Small intestine (tissue), 7 donors: ENCODE measurements around the gene NLK. TPM values are rescaled to one million over a fixed set of nuclear protein-coding genes. Genes with fewer than 3 reads are reported as not detected.
"Not testable (repeated sequence)": the region's sequence is repeated elsewhere in the genome, so short reads cannot be mapped to it uniquely, and the experiment has no call there.

Source experiments
- DNase-seq, 2 donors: peaks; one replicate each; pipeline versions ENCODE4 v3.0.0 to v3.0.0-alpha.2; 2013
- FAIRE-seq: peaks from 2 replicates; lab custom pipeline; 2012; peaks lifted over from hg19 to GRCh38; lab: Jason Lieb, UNC
- H3K27ac ChIP-seq, 3 donors: one replicate each; pipeline ENCODE4 v1.5.1; 2013; ENCODE audit warnings: low read length in 2 of 3, mild to moderate bottlenecking in 2 of 3, control low read depth in 1 of 3, inconsistent platforms in 1 of 3, low read depth in 1 of 3, moderate library complexity in 1 of 3
- H3K27me3 ChIP-seq, 3 donors: one replicate each; pipeline ENCODE4 v1.6.1; 2013; ENCODE audit warnings: low read length in 3 of 3, inconsistent platforms in 1 of 3; ENCODE audit not compliant: control insufficient read depth in 3 of 3, insufficient read depth in 3 of 3
- H3K36me3 ChIP-seq, 3 donors: one replicate each; pipeline ENCODE4 v1.6.1; 2013; ENCODE audit warnings: low read length in 3 of 3, inconsistent platforms in 1 of 3, low read depth in 1 of 3, mild to moderate bottlenecking in 1 of 3, moderate library complexity in 1 of 3; ENCODE audit not compliant: control insufficient read depth in 3 of 3, insufficient read depth in 2 of 3
- H3K4me1 ChIP-seq, 3 donors: one replicate each; pipeline ENCODE4 v1.6.1; 2013; ENCODE audit warnings: low read length in 2 of 3, inconsistent platforms in 1 of 3, low read depth in 1 of 3, mild to moderate bottlenecking in 1 of 3, moderate library complexity in 1 of 3; ENCODE audit not compliant: control insufficient read depth in 3 of 3, insufficient read depth in 2 of 3
- H3K4me3 ChIP-seq, 3 donors: one replicate each; pipeline ENCODE4 v1.5.1; 2013; ENCODE audit warnings: low read length in 3 of 3, control low read depth in 1 of 3, inconsistent platforms in 1 of 3, low read depth in 1 of 3, mild to moderate bottlenecking in 1 of 3, moderate library complexity in 1 of 3
- H3K9me3 ChIP-seq, 2 donors: one replicate each; pipeline ENCODE4 v1.6.1; 2013; ENCODE audit warnings: low read depth in 1 of 2, low read length in 1 of 2; ENCODE audit not compliant: control insufficient read depth in 2 of 2, insufficient read depth in 1 of 2
- WGBS, 3 donors: extraction: QIAGEN DNeasy Blood & Tissue Kit; methylation state at CpG; one replicate each; pipeline ENCODE4 v1.1.7; 2013; 5-methylcytosine and 5-hydroxymethylcytosine counted together
- polyA plus RNA-seq, 4 donors: library from polyadenylated mRNA; stranded (reverse) in 3 of 4; unstranded in 1 of 4; fragments of 200-250 nt in 3 of 4; fragments of 120-200 nt in 1 of 4; gene quantifications; one replicate each; pipeline versions ENCODE4 v1.2.1 to v1.2.3, GENCODE V29; 2013
- donor health status: healthy with polysubstance abuse.
- donor health status: control.
- donor health status: control.
- donor health status: Bipolar disorder and iron deficiency.
- donor health status: healthy.

NLK gene
- polyA plus RNA-seq, 4 donors, result 7.0 to 13.3 (median 10.0) TPM

DNA sequence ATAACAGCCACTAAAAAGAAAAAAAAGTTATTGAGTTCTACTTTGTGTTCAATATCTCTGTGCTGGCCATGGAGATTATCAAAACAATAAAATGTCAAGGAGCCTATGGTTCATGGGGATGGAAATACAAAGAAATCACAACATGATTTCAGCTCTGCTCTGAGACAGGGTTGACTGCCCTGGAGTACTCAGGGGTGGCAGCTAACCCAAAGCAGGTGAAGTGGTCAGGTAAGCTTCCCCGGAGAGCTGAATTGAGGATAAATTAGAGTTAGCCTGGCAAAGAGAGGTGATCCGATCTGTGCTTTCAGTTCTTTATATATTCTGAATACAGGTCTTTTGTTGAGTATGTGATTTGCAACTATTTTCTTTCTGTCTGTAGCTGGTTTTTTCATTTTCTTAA, 157.3 kb downstream of the NLK start:
- WGBS, 3 donors, result 91 to 94% (median 94%) methylated on average over 2 of the region's 2 CpGs
- no peaks in the 10 kb centered on the region for H3K9me3 ChIP-seq
- FAIRE-seq (no peak), DNase-seq (no peak)
- H3K36me3 ChIP-seq, result peaks cover 0 to 6% (median 2%) of the 10 kb centered on the region in 3 donors
- no peak overlapping the region for H3K4me3 ChIP-seq
- no peak overlapping the region for H3K27ac ChIP-seq
- H3K4me1 ChIP-seq, result no peaks in the 10 kb centered on the region
- H3K27me3 ChIP-seq, result no peaks in the 10 kb centered on the region

DNA sequence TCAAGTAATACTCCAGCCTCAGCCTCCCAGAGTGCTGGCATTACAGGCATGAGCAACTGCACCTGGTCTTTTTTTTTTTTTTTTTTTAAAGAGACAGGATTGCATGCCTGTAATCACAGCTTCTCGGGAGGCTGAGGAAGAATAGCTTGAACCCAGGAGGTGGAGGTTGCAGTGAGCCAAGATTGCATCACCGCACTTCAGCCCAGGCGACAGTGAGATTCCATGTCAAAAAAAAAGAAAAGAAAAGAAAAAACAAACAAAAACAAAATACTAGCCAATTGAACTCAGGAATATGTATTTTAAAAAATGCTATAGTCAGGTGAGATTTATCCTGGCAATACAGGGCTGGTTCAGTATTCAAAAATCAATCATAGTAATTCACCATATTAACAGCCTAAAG, 158.8 kb downstream of the NLK start:
- FAIRE-seq, result no peak
- Histone ChIP-seq H3K27ac (no peak overlapping the region), H3K36me3 (peaks cover 0 to 2% (median 0%) of the 10 kb centered on the region in 3 donors), H3K9me3 (no peaks in the 10 kb centered on the region), H3K4me1 (no peaks in the 10 kb centered on the region), H3K4me3 (no peak overlapping the region), H3K27me3 (no peaks in the 10 kb centered on the region)
- WGBS, 3 donors, result 68 to 80% (median 76%) methylated on average over 3 of the region's 3 CpGs
- DNase-seq, result no peak

DNA sequence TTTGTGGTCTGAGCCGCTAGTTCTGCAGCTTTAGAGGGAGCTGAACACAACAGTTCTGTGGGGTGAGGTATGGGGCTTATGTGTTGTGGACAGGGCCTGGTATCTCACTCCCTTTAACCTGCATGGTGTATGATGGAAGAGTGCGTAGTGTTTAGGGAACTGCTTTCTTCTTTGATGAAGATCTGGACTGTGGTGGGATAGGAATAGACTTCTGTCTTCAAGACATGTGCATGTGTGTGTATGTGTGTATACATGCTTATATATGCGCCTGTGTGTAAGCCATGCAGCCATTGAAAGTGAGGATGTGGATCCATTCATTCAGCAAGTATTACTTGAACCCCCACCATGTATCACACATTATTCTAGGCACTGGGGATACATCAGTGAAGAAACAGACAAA, 161.8 kb downstream of the NLK start:
- H3K27me3 ChIP-seq, result no peaks in the 10 kb centered on the region
- DNase-seq (no peak), FAIRE-seq (no peak)
- no peaks in the 10 kb centered on the region for H3K36me3 ChIP-seq
- H3K4me1 ChIP-seq, result no peaks in the 10 kb centered on the region
- no peaks in the 10 kb centered on the region for H3K9me3 ChIP-seq
- 94 to 95% (median 94%) methylated on average over 3 of the region's 3 CpGs for WGBS, 3 donors
- no peak overlapping the region for H3K4me3 ChIP-seq
- H3K27ac ChIP-seq, result no peak overlapping the region

DNA sequence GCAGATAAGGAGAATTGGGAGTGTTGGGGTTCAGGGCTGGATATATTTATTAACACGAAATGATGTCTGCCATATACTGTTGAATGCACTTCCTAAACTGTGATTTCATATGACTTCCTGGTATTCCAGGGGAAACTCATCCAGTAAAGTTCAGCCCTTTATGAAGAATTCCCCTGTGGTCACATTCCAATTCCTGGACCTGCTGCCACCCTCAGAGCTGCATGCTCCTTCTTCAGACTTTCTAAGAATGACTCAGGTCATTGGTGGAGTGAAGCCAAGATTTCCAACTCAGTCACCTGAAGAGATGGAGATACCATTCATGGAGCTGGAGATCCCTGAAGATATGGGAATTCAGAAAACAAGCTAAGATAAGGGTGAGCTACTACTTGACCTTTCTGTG, 162.3 kb downstream of the NLK start:
- DNase-seq (no peak), FAIRE-seq (no peak)
- Histone ChIP-seq H3K27ac (no peak overlapping the region), H3K9me3 (no peaks in the 10 kb centered on the region), H3K4me3 (no peak overlapping the region), H3K36me3 (no peaks in the 10 kb centered on the region), H3K4me1 (no peaks in the 10 kb centered on the region), H3K27me3 (no peaks in the 10 kb centered on the region)
- 71 to 90% (median 87%) methylated on average over 1 of the region's 1 CpG for WGBS, 3 donors

DNA sequence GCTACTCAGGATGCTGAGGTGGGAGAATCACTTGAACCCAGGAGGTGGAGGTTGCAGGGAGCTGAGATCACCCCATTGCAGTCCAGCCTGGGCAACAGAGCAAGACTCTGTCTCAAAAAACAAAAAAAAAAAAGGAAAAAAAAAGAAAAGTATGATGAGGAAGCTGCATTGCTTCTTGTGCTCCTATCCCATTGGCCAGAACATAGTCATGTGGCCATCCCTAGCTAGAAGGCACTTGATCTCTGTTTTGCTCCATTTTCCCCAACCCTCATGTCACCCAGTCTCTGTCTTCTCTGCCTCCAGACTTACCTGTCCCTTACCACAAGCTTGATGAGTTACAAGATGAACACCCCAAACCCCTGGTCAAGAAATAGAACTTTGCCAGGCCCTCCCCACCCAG, 163.8 kb downstream of the NLK start:
- no peak for DNase-seq
- Histone ChIP-seq H3K27ac (no peak overlapping the region), H3K36me3 (no peaks in the 10 kb centered on the region), H3K4me1 (no peaks in the 10 kb centered on the region), H3K4me3 (no peak overlapping the region), H3K27me3 (no peaks in the 10 kb centered on the region), H3K9me3 (peaks cover 0 to 4% of the 10 kb centered on the region in 2 donors)
- no peak for FAIRE-seq

DNA sequence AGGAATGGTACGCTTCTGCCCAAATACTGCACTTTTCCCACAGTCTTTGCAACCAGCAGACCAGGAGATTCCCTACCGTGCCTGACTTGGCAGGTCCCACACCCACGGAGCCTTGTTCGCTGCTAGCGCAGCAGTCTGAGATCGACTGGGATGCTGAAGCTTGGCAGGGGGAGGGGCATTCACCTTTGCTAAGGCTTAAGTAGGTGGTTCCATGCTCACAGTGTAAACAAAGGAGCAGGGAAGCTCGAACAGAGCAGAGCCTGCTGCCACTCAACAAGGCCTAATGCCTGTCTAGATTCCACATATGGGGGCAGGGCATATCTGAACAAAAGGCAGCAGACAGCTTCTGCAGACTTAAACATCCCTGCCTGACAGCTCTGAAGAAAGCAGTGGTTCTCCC, 169.3 kb downstream of the NLK start:
- DNase-seq (no peak), FAIRE-seq (no peak)
- H3K4me1 ChIP-seq, result no peaks in the 10 kb centered on the region
- peaks cover 0 to 10% of the 10 kb centered on the region in 2 donors for H3K9me3 ChIP-seq
- no peaks in the 10 kb centered on the region for H3K36me3 ChIP-seq
- no peak overlapping the region for H3K27ac ChIP-seq
- WGBS, 3 donors, result 86 to 90% (median 89%) methylated on average over 7 of the region's 7 CpGs
- no peak overlapping the region for H3K4me3 ChIP-seq
- H3K27me3 ChIP-seq, result no peaks in the 10 kb centered on the region

DNA sequence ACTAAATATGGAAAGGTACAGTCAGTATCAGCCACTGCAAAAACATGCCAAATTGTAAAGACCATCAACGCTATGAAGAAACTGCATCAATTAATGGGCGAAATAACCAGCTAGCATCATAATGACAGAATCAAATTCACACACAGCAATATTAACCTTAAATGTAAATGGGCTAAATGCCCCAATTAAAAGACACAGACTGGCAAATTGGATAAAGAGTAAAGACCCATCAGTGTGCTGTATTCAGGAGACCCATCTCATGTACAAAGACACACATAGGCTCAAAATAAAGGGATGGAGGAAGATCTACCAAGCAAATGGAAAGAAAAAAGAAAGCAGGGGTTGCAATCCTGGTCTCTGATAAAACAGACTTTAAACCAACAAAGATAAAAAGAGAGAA, 171.1 kb downstream of the NLK start:
- not testable (repeated sequence) for H3K27me3 ChIP-seq, H3K4me1 ChIP-seq, FAIRE-seq, H3K36me3 ChIP-seq, H3K4me3 ChIP-seq, H3K27ac ChIP-seq, DNase-seq, H3K9me3 ChIP-seq
- 95 to 100% (median 97%) methylated on average over 2 of the region's 2 CpGs for WGBS, 3 donors

DNA sequence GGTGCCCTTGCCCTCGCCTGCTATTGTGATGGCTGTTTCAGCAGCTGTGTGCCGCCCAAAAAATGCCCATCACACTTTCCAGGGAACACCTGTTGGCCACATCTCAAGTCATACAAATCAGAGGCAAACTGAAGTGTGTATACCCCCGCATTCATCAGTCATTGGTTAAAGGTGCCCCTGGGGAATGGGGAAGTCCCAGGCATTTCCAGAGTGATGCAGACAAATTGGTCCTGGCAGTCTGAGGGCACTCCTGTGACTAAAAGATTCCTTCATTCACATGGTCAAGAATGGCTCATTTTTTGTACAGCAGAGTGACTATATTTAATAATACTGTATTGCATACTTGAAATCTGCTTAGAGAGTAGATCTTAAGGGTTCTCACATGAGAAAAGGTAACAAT, 173.6 kb downstream of the NLK start:
- Histone ChIP-seq H3K4me1 (no peaks in the 10 kb centered on the region), H3K27me3 (no peaks in the 10 kb centered on the region), H3K4me3 (no peak overlapping the region), H3K27ac (no peak overlapping the region), H3K36me3 (no peaks in the 10 kb centered on the region), H3K9me3 (peaks cover 0 to 7% of the 10 kb centered on the region in 2 donors)
- WGBS, 3 donors, result 80 to 90% (median 83%) methylated on average over 3 of the region's 3 CpGs
- DNase-seq (no peak), FAIRE-seq (no peak)

DNA sequence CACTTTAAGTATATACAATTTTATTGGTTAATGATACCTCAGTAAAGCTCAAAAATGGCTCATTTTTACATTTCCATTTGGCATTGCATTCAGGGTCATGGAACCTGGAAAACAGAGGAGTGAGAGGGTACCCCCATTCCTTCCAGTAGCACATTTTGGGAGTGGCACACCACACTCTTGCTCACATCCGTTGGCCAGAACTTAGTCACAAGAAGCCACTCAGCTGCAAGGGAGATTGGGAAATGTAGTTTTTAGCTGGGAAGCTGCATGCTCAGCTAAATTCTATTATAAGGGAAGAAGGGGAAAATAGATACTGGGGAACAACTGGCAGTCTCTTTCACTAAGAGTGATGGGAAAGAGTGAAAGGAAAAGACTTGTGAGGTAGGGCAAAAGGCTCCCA, 174.1 kb downstream of the NLK start:
- FAIRE-seq (no peak), DNase-seq (no peak)
- no peaks in the 10 kb centered on the region for H3K4me1 ChIP-seq
- no peaks in the 10 kb centered on the region for H3K27me3 ChIP-seq
- WGBS, 3 donors, result 2 to 10% (median 8%) methylated on average over 1 of the region's 1 CpG
- H3K9me3 ChIP-seq, result peaks cover 0 to 8% of the 10 kb centered on the region in 2 donors
- no peak overlapping the region for H3K27ac ChIP-seq
- no peaks in the 10 kb centered on the region for H3K36me3 ChIP-seq
- no peak overlapping the region for H3K4me3 ChIP-seq
